ENCODE results near the gene NSFL1C. TPM values are rescaled to one million over a fixed set of nuclear protein-coding genes. Genes with fewer than 3 reads are reported as not detected.

NSFL1C gene
- polyA plus RNA-seq, 1 of the 3 experiments (the other 2 are of a cell fraction): 45.9 TPM

- H3K4me3 ChIP-seq (ENCODE audit: low read depth in 2 of 2, low read length in 1 of 2): no peak overlapping the region
- H4K20me1 ChIP-seq (ENCODE audit: insufficient read depth): no peaks in the 10 kb centered on the region
- no peaks in the 10 kb centered on the region for H3K9me3 ChIP-seq
- ChIA-PET POLR2A (no interaction called here), CTCF (interaction anchor here (1.8 to 2.6 kb wide), 2 partner anchors 11 kb away, joined by 8 to 9 read pairs; partner anchors contain the start of gene NSFL1C)
- H3K9me2 ChIP-seq: no peaks in the 10 kb centered on the region
- DNase-seq: no peak
- H3F3A ChIP-seq (replicated peaks; ENCODE audit: insufficient read depth): no peaks in the 10 kb centered on the region
- H3K4me2 ChIP-seq: peak overlapping the region; percentile 55; the same call in 1 of the 2 replicates
- H3K27me3 ChIP-seq (ENCODE audit: insufficient read depth): no peaks in the 10 kb centered on the region
- H3K9ac ChIP-seq: no peak overlapping the region
- H3K79me2 ChIP-seq (ENCODE audit: insufficient read depth): no peaks in the 10 kb centered on the region
- TF ChIP-seq RCOR1 (IDR thresholded peaks at IDR 0.05; ENCODE audit: low read length) (no peak), FOXJ3 (CRISPR knock-in tag; IDR thresholded peaks at IDR 0.05) (no peak), MXI1 (IDR thresholded peaks at IDR 0.05; ENCODE audit: low read depth, low read length) (no peak), SIN3A (IDR thresholded peaks at IDR 0.05; ENCODE audit: borderline replicate concordance, low read depth, low read length) (no peak), REST (IDR thresholded peaks at IDR 0.05; ENCODE audit: low read depth, low read length) (no peak), RXRA (IDR thresholded peaks at IDR 0.05; ENCODE audit: borderline replicate concordance, low read depth) (no peak), POLR2AphosphoS5 (IDR thresholded peaks at IDR 0.05; ENCODE audit: low read depth, low read length) (no peak), TEAD4 (IDR thresholded peaks at IDR 0.05; ENCODE audit: borderline replicate concordance, insufficient read depth) (no peak), RFX5 (IDR thresholded peaks at IDR 0.05; ENCODE audit: low read length) (no peak), RAD21 (IDR thresholded peaks at IDR 0.05; ENCODE audit: low read length) (no peak), NRF1 (IDR thresholded peaks at IDR 0.05; ENCODE audit: low read depth, low read length) (no peak), CHD2 (IDR thresholded peaks at IDR 0.05; ENCODE audit: low read length, partially characterized antibody) (no peak), MAX (IDR thresholded peaks at IDR 0.05; ENCODE audit: low read depth) (no peak), EZH2phosphoT487 (IDR thresholded peaks at IDR 0.05; ENCODE audit: borderline replicate concordance, low read depth) (no peak), GATA2 (CRISPR knock-in tag; IDR thresholded peaks at IDR 0.05) (no peak), YY1 (IDR thresholded peaks at IDR 0.05; ENCODE audit: low read depth) (no peak), FOSL2 (IDR thresholded peaks at IDR 0.05; ENCODE audit: borderline replicate concordance, low read depth) (no peak), USF2 (IDR thresholded peaks at IDR 0.05; ENCODE audit: borderline replicate concordance, low read depth, low read length) (no peak)
- no peaks in the 10 kb centered on the region for H3K36me3 ChIP-seq (replicated peaks in 1 of 2; ENCODE audit: control insufficient read depth in 1 of 2, insufficient read depth in 2 of 2, low read length in 1 of 2)
- H3K27ac ChIP-seq (ENCODE audit: low read depth in 2 of 2, low read length in 1 of 2): no peak overlapping the region
- no peak overlapping the region for H2AFZ ChIP-seq (ENCODE audit: low read depth)
- WGBS (ENCODE audit: low lambda C conversion rate): 64% methylated on average over 6 of the region's 7 CpGs
- H3K4me1 ChIP-seq (ENCODE audit: control insufficient read depth in 1 of 2, insufficient read depth in 2 of 2, low read depth in 1 of 2, low read length in 1 of 2): peaks cover 0 to 8% of the 10 kb centered on the region in 2 experiments; a peak in 1 of 4 replicates
These were observed 11.3 kb upstream of the NSFL1C start for GRCh38 chr20:1477896-1478490.
